Measurements from ENCODE around the gene ZNF644.

The ZNF644 gene

DNA sequence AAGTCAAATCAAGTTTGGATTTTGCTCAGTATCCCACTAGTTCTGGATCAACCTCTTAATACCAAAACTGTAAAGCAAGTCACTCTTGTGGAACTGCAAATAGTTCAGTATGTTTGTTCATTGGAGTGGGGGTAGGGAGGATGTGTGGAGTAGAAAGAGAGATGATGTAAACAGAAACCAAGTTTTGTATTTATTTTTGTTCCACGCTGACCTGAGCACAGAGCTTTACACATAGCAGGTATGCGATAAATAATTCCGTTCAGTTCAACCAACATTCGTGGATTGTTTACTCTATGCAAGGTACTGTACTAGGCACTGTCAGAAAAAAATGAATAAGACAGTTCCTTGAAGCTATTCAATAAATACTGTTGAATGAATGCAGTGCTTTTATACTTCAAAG is 4.5 kb upstream of the ZNF644 start:
- H3K36me3 ChIP-seq (ENCODE audit: insufficient read depth) = no peaks in the 10 kb centered on the region
- H3K4me1 ChIP-seq (ENCODE audit: low read depth, poor library complexity, severe bottlenecking) = peaks cover 12% of the 10 kb centered on the region
- no peak overlapping the region for H3K9ac ChIP-seq
- no peaks in the 10 kb centered on the region for H3K27me3 ChIP-seq (ENCODE audit: insufficient read depth, low read depth)
- no peaks in the 10 kb centered on the region; the same call in 1 of the 2 replicates for H3K79me2 ChIP-seq (ENCODE audit: insufficient read depth, low read depth)
- no peaks in the 10 kb centered on the region for H4K20me1 ChIP-seq (ENCODE audit: insufficient read depth)
- H3K4me2 ChIP-seq = no peak overlapping the region
- H2AFZ ChIP-seq (ENCODE audit: low read depth) = no peak overlapping the region
- H3K27ac ChIP-seq = no peak overlapping the region
- TF ChIP-seq, protein P1, sequence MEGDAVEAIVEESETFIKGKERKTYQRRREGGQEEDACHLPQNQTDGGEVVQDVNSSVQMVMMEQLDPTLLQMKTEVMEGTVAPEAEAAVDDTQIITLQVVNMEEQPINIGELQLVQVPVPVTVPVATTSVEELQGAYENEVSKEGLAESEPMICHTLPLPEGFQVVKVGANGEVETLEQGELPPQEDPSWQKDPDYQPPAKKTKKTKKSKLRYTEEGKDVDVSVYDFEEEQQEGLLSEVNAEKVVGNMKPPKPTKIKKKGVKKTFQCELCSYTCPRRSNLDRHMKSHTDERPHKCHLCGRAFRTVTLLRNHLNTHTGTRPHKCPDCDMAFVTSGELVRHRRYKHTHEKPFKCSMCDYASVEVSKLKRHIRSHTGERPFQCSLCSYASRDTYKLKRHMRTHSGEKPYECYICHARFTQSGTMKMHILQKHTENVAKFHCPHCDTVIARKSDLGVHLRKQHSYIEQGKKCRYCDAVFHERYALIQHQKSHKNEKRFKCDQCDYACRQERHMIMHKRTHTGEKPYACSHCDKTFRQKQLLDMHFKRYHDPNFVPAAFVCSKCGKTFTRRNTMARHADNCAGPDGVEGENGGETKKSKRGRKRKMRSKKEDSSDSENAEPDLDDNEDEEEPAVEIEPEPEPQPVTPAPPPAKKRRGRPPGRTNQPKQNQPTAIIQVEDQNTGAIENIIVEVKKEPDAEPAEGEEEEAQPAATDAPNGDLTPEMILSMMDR (conservative IDR thresholded peaks at IDR 0.05; ENCODE audit: low read depth, low read length) = no peak
- H3K4me3 ChIP-seq (IDR thresholded peaks at IDR 0.05; ENCODE audit: insufficient read depth, low read depth, low read length) = no peak overlapping the region

DNA sequence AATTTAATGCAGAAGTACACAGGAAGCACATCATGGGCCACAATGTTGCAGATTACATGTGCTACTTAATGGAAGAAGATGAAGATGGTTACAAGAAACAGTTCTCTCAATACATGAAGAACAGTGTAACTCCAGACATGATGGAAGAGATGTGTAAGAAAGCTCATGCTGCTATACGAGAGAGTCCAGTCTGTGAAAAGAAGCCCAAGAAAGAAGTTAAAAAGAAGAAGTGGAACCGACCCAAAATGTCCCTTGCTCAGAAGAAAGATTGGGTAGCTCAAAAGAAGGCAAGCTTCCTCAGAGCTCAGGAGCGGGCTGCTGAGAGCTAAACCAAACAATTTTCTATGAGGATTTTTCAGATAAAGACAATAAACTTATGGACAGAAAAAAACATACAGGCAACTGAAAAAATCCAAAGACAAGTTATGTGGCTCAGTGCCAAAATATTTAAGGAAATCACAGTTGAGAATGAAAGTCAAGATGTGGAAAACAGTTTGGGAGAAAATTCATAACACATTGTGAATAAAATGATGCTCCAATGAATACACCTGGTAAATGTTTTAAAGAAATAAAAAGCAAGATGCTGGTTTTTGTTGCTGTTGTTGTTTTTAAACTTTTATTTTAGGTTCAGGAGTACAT is 2.8 kb upstream of the ZNF644 start:
- peaks cover 23% of the 10 kb centered on the region for H3K4me1 ChIP-seq (ENCODE audit: low read depth, poor library complexity, severe bottlenecking)
- peaks cover 16% of the 10 kb centered on the region for H3K79me2 ChIP-seq (ENCODE audit: insufficient read depth, low read depth)
- TF ChIP-seq, protein P1 (conservative IDR thresholded peaks at IDR 0.05; ENCODE audit: low read depth, low read length) = no peak
- H4K20me1 ChIP-seq (ENCODE audit: insufficient read depth) = 0 out of 2 replicates have a peak, but pooled peaks cover 4% of the 10 kb centered on the region
- H3K4me3 ChIP-seq (IDR thresholded peaks at IDR 0.05; ENCODE audit: insufficient read depth, low read depth, low read length) = no peak overlapping the region
- H3K9ac ChIP-seq = no peak overlapping the region
- no peaks in the 10 kb centered on the region for H3K27me3 ChIP-seq (ENCODE audit: insufficient read depth, low read depth)
- no peak overlapping the region for H3K4me2 ChIP-seq
- H3K27ac ChIP-seq = no peak overlapping the region
- H2AFZ ChIP-seq (ENCODE audit: low read depth) = no peak overlapping the region
- H3K36me3 ChIP-seq (ENCODE audit: insufficient read depth) = no peaks in the 10 kb centered on the region

DNA sequence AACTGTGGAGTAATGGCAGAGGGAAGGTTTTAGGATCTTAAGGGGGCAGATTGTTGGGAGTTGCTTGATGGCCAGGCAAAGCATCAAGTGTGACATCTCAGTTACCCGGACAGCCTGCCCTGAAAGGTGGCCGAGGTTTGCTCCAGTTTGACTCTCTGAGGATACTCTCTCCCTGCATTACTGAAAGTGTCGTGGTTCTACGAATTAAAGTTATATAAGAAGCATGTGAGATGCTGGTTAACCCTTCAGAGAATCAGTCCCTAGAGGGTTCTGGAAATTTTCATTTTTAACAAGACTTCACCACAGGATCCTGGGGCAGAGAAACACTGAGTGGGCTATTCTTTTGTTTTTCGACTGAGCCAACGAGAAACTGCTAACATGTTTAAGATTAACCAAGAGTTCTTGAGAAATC is 689 bp upstream of the ZNF644 start:
- H2AFZ ChIP-seq (ENCODE audit: low read depth) = peak overlapping the region; percentile 80
- TF ChIP-seq, protein P1 (conservative IDR thresholded peaks at IDR 0.05; ENCODE audit: low read depth, low read length) = no peak
- H3K36me3 ChIP-seq (ENCODE audit: insufficient read depth) = no peaks in the 10 kb centered on the region
- peak overlapping the region; percentile 100 for H3K9ac ChIP-seq
- H3K27me3 ChIP-seq (ENCODE audit: insufficient read depth, low read depth) = no peaks in the 10 kb centered on the region
- H3K27ac ChIP-seq = peak overlapping the region; percentile 100
- H3K4me2 ChIP-seq = peak overlapping the region; percentile 67
- peaks cover 36% of the 10 kb centered on the region for H3K79me2 ChIP-seq (ENCODE audit: insufficient read depth, low read depth)
- no peak overlapping the region for H3K4me3 ChIP-seq (IDR thresholded peaks at IDR 0.05; ENCODE audit: insufficient read depth, low read depth, low read length)
- H4K20me1 ChIP-seq (ENCODE audit: insufficient read depth) = peaks cover 6% of the 10 kb centered on the region; the same call in 1 of the 2 replicates
- peaks cover 42% of the 10 kb centered on the region for H3K4me1 ChIP-seq (ENCODE audit: low read depth, poor library complexity, severe bottlenecking)

DNA sequence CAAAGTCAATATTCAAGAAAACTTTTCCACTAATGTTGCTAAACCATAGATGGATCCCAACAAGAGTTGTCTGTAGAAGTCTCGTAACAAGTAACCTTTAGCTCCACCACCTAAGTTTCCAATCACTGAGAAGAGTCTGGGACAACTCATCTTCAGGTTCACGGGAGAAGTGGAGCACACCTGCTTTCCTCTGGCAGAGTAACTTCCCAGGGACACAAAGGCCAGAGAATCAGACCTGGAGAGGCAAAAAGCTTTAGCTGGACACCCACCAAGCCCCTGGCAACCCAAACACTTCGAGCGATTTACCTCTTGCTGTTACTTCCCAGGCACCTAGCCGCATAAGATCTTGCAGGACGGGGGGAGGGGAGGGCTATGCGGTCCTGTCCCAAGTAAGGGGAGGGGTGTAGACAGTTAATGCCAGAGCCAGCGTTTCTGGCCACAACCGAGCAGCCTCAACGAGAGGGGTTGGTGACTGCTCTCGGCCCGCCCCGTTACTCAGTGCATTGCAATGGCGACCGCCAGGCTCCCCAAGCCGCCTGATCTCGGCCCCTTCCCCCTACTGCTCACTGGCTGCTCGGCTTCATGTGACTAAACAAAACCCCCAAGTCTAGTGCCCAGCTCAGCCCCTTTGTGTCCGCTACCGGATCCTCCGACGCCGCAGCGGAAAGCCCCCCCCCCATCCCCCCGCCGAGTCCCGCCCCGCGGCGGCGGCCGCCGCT is 709 bp downstream of the ZNF644 start:
- Histone ChIP-seq H3K4me3 (IDR thresholded peaks at IDR 0.05; ENCODE audit: insufficient read depth, low read depth, low read length) (peak overlapping the region; percentile 61), H3K9ac (peak overlapping the region; percentile 100), H3K4me1 (ENCODE audit: low read depth, poor library complexity, severe bottlenecking) (peaks cover 48% of the 10 kb centered on the region), H4K20me1 (ENCODE audit: insufficient read depth) (peaks cover 6% of the 10 kb centered on the region; the same call in 1 of the 2 replicates), H3K27ac (peak overlapping the region; percentile 100), H2AFZ (ENCODE audit: low read depth) (no peak overlapping the region), H3K79me2 (ENCODE audit: insufficient read depth, low read depth) (peaks cover 48% of the 10 kb centered on the region), H3K4me2 (peak overlapping the region; percentile 78), H3K36me3 (ENCODE audit: insufficient read depth) (no peaks in the 10 kb centered on the region), H3K27me3 (ENCODE audit: insufficient read depth, low read depth) (no peaks in the 10 kb centered on the region)
- TF ChIP-seq, protein P1 (conservative IDR thresholded peaks at IDR 0.05; ENCODE audit: low read depth, low read length) = no peak

All from KMS-11 (cell line).